NCI-H1436 treated with DMSO at 0.1 percent for 48 hours (cell line): ENCODE results near the gene TRAF3.

Source experiments
- DNase-seq: peaks from one replicate; lab custom pipeline; 2025; lab: John Stamatoyannopoulos, UW

Gene TRAF3

DNA sequence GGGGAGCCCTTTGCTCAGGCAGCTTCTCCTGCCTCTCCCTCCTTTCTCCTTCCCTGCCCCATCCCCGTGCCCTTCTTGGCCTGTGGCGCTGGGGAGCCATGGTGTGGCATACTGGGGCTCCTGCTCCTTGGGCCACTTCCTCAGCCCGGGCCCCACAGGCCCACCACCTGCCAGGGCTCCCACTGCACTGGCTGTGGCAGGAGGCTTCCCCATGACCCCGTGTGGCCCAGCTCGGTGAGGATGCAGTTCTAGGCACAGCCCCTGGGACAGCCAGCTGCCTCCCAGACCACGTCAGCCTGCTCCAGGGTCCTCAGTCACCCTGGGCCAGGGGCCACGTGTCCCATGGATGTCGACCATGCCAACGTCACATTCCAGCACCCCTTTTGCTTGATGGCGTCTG is 132.2 kb downstream of the TRAF3 start:
- DNase-seq, result no peak

DNA sequence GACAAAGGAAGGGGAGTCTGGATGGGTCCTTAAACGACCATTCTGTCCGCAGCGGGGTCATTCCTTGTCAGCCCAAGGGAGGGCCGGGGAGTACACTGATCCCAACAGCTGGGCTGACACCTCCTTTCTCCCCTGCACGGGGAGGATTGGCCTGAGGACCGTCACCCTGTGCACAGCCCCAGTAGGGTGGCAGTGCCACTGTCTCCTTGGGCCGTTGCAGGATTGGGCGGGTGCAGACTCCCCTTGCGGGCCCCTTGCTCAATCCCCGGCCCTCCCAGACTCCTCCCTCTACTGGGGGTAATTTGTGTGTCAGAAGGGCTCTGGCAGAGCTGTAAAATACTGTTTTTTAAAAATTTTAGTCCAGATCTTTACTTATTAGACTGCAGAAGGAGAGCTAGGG is 132.7 kb downstream of the TRAF3 start:
- DNase-seq, result no peak

GRCh38 chr14:102910442-102910841 is 133.2 kb downstream of the TRAF3 start:
- no peak for DNase-seq

GRCh38 chr14:102911541-102911951 is 134.3 kb downstream of the TRAF3 start:
- DNase-seq, result no peak

- DNase-seq, result no peak
Measured at GRCh38 chr14:102911991-102912761, 134.9 kb downstream of the TRAF3 start.

DNA sequence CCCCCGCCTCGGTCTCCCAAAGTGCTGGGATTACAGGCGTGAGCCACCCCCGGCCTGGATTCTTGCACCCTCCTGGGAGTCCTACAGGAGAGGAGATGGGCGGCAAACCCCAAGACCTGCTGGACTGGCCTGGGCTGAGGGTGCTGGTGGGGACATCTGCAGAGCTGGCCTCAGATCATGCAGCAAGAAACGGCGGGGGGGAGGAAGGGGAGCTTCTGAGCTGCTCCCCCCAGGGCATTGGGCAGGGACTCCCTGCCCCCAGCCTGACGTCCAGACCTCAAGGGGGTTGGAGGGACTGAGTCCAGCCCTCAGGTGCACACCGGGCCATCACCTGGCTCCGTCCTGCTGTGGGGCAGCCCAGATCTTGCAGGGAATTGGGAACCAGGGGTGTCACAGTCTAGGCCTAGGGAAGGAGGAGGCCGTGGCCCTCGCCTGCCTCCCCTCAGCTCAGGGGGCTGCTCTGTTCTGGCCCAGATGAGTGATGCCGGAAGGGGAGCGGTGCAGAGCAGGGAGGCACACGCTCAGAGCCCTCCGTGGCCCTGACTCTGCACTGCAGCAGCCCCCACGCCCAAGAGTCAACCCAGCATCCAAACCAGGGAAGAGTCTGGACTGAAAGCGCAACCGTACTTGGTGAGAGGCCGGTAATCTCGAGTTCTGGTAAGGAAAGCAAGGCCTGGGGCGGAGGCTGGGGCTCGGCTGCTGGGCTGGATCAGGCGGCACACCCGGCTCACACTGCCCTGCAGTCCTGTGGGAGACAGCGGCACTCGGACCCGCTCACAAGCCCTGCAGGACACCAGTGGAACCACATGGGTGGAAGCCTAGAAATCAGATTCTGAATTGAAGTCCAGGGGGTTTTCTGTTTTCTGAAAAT is 136.3 kb downstream of the TRAF3 start:
- no peak for DNase-seq

DNA sequence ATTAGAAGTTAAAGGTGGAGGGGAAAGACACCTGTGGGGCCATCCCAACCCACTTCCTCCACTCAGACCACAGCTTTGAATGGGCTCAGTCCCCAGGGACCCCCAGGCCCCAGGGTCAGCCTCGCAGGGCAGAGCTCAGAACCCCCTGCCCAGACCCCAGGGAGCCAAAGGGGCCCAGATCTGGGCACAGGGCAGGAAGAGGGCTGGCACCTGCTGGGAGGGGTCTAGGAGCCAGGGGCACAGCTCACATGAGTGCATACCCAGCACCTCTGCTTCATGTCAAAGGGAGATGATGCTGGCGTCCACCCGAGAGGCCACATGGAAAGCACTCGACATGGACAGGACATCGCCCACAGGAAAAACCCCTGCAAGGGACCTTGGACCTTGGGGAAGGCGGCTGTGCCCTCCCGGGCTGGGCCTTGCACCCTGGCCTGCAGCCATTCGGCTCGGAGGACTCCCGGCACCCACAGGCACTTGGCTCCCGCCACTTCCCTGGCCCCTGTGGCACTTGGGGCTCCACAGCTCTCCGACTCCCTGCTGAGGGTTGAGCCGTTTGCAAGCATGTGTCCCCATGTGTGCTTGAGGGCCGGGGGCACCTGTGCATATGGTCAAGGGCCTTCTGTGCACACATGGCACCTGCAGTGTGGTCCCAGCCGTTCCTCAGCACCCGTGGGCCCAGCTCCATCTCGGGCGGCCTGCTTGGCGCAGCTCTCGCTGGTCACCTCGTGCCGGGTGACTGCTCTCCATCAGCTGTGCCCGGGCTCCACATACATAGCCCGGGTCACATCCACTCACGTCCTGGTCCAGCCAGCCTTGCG is 137.4 kb downstream of the TRAF3 start:
- no peak for DNase-seq

GRCh38 chr14:102915292-102916110 is 138.3 kb downstream of the TRAF3 start:
- DNase-seq, result no peak

DNA sequence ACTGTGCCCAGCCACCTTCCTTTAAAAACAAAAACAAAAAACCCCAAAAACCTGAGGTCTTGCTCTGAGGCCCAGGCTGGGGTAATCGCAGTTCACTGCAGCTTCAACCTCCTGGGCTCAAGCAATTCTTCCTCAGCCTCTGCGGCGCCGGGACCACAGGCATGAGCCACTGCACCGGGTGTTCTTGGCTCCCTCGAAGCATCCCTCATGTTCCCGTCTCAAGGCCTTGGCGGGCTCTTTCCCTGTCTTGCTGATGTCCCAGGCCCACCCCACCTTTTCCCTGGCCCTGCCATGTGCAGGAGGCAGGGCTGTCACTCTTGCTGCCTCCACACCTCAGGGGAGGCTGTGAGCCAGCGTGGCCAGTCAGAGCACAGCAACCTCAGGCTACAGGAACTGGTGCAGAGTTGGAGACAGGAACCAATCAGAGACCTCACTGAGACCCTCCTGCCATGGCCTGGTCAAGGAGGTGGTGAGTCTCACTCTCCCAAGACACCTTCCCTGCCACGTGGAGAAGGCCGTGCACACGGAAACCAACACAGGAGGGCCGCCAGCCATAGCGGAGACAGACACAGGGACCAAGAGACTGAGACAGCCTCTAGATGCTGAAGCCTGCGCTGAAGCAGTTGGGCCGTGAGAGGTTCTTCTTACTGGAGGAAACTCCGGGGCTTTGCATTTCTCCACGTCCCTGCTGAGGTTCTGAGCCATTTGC is 139.3 kb downstream of the TRAF3 start:
- no peak for DNase-seq

DNA sequence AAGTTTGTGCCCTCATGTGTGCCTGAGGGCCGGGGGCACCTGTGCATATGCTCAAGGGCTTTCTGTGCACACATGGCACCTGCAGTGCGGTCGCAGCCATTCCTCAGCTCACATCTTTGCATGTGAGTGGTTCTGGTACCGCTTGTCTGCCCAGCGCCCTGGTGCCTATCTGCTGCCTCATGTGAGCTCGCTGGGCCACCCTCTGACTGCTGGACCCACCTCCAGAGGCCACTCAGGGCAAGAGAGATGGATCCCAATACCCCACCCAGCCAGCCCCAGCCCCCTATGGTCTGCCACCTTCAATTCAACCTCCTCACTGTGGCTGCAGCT is 139.8 kb downstream of the TRAF3 start:
- no peak for DNase-seq

DNA sequence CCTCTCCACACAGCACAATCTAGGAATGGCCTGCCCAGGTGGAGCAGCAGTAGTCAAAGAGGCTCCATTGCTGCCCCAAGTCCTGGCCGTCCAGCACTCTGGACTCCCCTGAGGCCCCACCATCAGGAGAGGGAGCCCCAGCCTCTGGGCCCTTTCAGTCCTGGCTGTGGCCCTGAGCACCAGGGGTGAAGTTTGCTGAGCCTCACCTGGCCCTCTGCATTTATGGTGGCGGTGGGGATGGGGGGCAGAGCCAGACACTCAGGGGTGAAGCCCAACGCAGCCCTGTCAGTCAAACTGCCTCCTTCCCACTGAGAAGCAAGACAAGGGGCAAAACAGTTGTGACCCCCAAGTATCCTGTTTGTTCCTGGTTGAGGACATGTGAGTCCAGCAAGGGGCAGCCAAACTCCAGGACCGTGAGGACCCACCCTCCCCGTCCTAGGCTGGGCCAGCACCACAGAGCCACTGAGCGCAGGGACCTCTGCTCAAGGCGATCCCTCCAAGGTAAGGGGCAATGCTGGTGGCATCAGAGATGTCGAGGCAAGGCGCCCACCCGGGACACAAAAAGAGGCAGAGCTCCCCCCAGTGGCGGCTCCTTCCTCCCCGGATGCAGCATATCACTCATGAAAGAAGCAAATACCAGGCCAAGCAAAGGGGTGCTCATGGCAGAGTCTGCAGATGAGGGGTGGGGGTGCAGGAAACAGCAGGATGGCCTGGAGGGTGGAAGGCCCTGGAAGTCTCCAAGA is 140.4 kb downstream of the TRAF3 start:
- DNase-seq, result no peak

- no peak for DNase-seq
Measured at GRCh38 chr14:102918438-102918837, 141.2 kb downstream of the TRAF3 start.

GRCh38 chr14:102920273-102920997 is 143.2 kb downstream of the TRAF3 start:
- no peak for DNase-seq

DNA sequence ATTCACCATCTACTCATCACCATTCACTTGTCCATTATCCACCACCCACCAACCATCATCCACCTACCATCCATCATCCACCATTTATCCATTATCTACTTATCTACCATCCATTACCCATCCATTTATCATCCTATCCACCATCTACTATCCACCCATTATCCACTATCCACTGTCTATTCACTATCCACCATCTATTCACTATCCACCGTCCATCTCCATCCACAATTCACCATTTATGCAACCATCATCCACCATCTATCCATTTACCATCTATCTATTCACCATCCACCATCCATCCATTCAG is 143.7 kb downstream of the TRAF3 start:
- no peak for DNase-seq

DNA sequence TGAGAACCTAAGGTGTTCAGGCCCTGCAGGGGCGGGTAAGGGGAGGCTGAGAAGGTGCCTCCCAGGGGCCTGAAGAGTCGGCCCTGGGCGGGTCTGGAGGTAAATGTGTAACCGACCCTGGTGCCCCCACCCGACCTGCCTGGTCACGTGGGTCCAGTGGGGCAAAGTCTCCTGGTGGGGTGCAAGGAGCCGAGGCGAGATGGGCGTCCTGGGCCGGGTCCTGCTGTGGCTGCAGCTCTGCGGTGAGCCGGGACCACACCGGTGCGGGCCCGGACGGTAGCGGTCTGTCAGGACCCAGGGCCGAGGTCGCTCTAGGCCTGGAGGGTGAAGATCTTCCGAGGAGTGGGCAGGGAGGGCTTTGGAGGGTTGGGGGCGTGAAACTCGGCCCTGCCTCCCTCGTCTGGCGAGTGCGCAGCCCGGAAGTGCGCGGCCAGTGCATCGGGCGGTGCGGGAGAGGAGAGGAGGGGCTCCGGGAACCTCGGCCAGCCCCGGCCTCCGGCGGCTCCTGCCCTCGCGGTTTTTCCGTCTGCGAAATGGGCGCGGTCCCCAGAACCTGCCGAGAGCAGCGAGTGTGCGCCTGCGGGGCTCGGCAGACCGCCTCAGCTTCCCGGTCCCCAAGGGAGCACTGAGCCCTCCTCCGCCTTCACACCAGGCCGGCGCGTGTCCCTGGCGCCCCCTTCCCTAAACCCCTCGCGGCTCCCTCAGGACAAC is 145.4 kb downstream of the TRAF3 start, which contains the start of gene AMN:
TSS of gene AMN (plus strand) at position 174 of the 711 bp plus-strand sequence. CDS start at position 200, 26 bp downstream.
- no peak for DNase-seq

DNA sequence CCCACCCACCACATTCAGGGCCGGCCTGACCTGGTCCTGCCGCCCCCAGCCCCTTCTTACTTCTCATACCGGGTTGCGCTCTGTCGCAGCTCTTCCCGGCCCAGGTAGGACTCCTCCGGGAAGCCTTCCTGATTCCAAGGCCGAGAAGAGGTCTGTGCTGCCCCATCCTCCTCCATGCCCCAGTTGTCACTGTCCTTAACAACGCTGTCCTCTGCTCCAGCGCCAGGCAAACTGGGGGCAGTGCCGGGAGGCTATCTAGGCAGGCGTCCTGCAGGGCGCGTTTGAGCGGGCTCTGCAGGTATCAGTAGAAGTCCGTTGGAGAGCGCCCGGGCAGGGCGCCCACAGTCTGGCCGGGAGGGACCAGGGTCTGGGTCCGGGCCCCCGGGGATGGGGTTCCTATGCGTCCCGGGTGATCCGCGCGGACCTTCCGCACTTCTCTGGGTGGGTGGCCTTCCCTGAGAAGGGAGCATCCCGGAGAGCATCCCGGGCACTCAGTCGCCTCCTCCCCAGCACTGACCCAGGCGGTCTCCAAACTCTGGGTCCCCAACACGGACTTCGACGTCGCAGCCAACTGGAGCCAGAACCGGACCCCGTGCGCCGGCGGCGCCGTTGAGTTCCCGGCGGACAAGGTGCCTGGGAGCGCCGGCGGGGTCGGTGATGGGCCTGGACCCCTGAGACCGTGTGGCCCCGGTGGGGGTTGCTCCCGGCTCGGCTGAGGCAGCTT is 146.1 kb downstream of the TRAF3 start:
- no peak for DNase-seq

DNA sequence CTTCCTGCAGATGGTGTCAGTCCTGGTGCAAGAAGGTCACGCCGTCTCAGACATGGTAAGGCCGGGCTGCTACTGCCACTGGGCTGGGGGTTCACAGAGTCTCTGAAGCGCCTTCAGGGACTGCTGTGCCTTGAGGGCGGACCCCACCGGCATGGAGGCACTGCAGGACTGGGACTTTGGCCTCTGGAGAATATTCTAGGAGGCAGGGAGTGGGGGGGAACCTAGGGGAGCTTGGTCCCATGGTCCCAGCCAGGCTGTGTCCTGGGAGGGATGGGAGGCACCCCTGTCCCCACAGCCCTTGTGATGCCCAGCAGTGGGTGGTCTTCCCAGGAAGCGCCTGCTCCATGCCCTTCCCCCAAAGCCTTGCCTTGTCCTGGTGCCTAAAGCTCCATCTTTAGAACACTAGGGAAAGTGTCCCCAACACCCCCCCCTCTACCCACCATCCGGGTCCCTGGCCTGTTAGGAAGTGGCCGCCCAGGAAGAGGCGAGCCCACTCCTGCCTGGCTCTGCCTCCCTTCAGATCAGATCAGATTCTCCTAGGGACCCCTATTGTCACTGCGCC is 146.8 kb downstream of the TRAF3 start:
- no peak for DNase-seq
